ENCODE measurements around the gene NEBL.

GRCh38 chr10:20903635-20904390 lies 6.7 kb upstream of the NEBL start:
- TF ChIP-seq CREB1 (CRISPR knock-in tag; IDR thresholded peaks at IDR 0.05; ENCODE audit: low read depth) (no peak), CTCF (conservative IDR thresholded peaks at IDR 0.05; ENCODE audit: low read depth in 2 of 2) (no peak), EZH2 (IDR thresholded peaks at IDR 0.05; ENCODE audit: low read depth, unreplicated experiment) (no peak), POLR2AphosphoS5 (IDR thresholded peaks at IDR 0.05; ENCODE audit: low read depth) (no peak), REST (IDR thresholded peaks at IDR 0.05; ENCODE audit: unreplicated experiment) (no peak)

Data from GM23338 (cell line).